Gastroesophageal sphincter (tissue), 4 donors: ENCODE results near the gene RAB12. TPM values are rescaled to one million over a fixed set of nuclear protein-coding genes. Genes with fewer than 3 reads are reported as not detected.
"Not testable (repeated sequence)": the region's sequence is repeated elsewhere in the genome, so short reads cannot be mapped to it uniquely, and the experiment has no call there.

Experiments
- ATAC-seq: fragments of 150-250 bp; one replicate; pipeline ENCODE4 v1.9.1; 2016; ENCODE audit warnings: mild to moderate bottlenecking, moderate library complexity
- H3K27ac ChIP-seq, 4 donors: fragments of 200-600 bp; sonication (generic) in 3 of 4; 1 replicate in 3 of 4; 2 replicates in 1 of 4; pipeline ENCODE4 v1.5.1; 2016 to 2019
- H3K27me3 ChIP-seq: fragments of 200-600 bp; sonication (generic); one replicate; pipeline ENCODE4 v1.5.1; 2019
- H3K36me3 ChIP-seq, 2 donors: fragments of 200-600 bp; sonication (generic); one replicate each; pipeline ENCODE4 v1.5.1; 2019; ENCODE audit warnings: control low read depth in 1 of 2
- H3K4me1 ChIP-seq, 3 donors: fragments of 200-600 bp; sonication (generic); 1 replicate in 2 of 3; 2 replicates in 1 of 3; pipeline ENCODE4 v1.5.1; 2016 to 2019; ENCODE audit warnings: control low read depth in 2 of 3
- H3K4me3 ChIP-seq, 2 donors: fragments of 200-600 bp; sonication (generic); one replicate each; pipeline ENCODE4 v1.5.1; 2019; ENCODE audit warnings: mild to moderate bottlenecking in 1 of 2, moderate library complexity in 1 of 2
- H3K9me3 ChIP-seq, 3 donors: fragments of 200-600 bp; sonication (generic); one replicate each; pipeline ENCODE4 v1.5.1; 2017 to 2019; ENCODE audit warnings: control low read depth in 2 of 3
- EP300 ChIP-seq: sonication (generic); formaldehyde crosslinking; IDR thresholded peaks from one replicate; pipeline ENCODE4 v1.6.1; 2017; ENCODE audit warnings: antibody characterized with exemption, mild to moderate bottlenecking
- POLR2A ChIP-seq, 2 donors: fragments of 450-650 bp; IDR thresholded peaks; one replicate each; pipeline ENCODE4 v1.6.1; 2017; ENCODE audit warnings: antibody characterized with exemption in 2 of 2, mild to moderate bottlenecking in 2 of 2, moderate library complexity in 1 of 2
- POLR2AphosphoS5 ChIP-seq: sonication (generic); formaldehyde crosslinking; IDR thresholded peaks from one replicate; pipeline ENCODE4 v1.6.1; 2017; ENCODE audit warnings: antibody characterized with exemption
- WGBS, 2 donors: methylation state at CpG; one replicate each; pipeline ENCODE4 v1.1.5; 2018; ENCODE audit warnings: low coverage in 1 of 2; 5-methylcytosine and 5-hydroxymethylcytosine counted together
- total RNA-seq, 4 donors: library from RNA; depleted of rRNA; stranded (reverse); fragments of >200 nt; gene quantifications; one replicate each; pipeline ENCODE4 v1.1.0, GENCODE V29; 2016
- TF ChIP-seq, protein P1 (sequence below), 4 experiments: fragments of 200-600 bp in 2 of 4; fragments of 450-650 bp in 2 of 4; sonication (generic) in 1 of 4; IDR thresholded peaks; one replicate each; pipeline ENCODE4 v1.5.1; 2017 to 2019; ENCODE audit warnings: antibody characterized with exemption in 4 of 4, mild to moderate bottlenecking in 2 of 4, moderate library complexity in 2 of 4

RAB12 gene
- total RNA-seq, 4 donors from 2014 or later: 63.7 to 100 (median 72.6) TPM

GRCh38 chr18:8562919-8563318 is 46.3 kb upstream of the RAB12 start:
- Histone ChIP-seq H3K36me3 (no peaks in the 10 kb centered on the region), H3K9me3 (no peaks in the 10 kb centered on the region), H3K4me1 (no peaks in the 10 kb centered on the region), H3K27me3 (no peaks in the 10 kb centered on the region), H3K4me3 (no peak overlapping the region), H3K27ac (no peak overlapping the region)
- no peak for ATAC-seq
- TF ChIP-seq EP300 (no peak), POLR2AphosphoS5 (no peak), POLR2A (IDR thresholded peaks at IDR 0.05) (no peak)
- TF ChIP-seq, protein P1, sequence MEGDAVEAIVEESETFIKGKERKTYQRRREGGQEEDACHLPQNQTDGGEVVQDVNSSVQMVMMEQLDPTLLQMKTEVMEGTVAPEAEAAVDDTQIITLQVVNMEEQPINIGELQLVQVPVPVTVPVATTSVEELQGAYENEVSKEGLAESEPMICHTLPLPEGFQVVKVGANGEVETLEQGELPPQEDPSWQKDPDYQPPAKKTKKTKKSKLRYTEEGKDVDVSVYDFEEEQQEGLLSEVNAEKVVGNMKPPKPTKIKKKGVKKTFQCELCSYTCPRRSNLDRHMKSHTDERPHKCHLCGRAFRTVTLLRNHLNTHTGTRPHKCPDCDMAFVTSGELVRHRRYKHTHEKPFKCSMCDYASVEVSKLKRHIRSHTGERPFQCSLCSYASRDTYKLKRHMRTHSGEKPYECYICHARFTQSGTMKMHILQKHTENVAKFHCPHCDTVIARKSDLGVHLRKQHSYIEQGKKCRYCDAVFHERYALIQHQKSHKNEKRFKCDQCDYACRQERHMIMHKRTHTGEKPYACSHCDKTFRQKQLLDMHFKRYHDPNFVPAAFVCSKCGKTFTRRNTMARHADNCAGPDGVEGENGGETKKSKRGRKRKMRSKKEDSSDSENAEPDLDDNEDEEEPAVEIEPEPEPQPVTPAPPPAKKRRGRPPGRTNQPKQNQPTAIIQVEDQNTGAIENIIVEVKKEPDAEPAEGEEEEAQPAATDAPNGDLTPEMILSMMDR (IDR thresholded peaks at IDR 0.05): no peak
- 48 to 49% methylated on average over 2 to 3 of the region's 3 CpGs for WGBS, 2 donors

GRCh38 chr18:8571399-8571798 is 37.8 kb upstream of the RAB12 start:
- Histone ChIP-seq H3K27ac (no peak overlapping the region), H3K36me3 (no peaks in the 10 kb centered on the region), H3K9me3 (no peaks in the 10 kb centered on the region), H3K4me3 (no peak overlapping the region), H3K27me3 (no peaks in the 10 kb centered on the region), H3K4me1 (no peaks in the 10 kb centered on the region)
- TF ChIP-seq, protein P1 (IDR thresholded peaks at IDR 0.05): no peak
- TF ChIP-seq EP300 (no peak), POLR2AphosphoS5 (no peak), POLR2A (IDR thresholded peaks at IDR 0.05) (no peak)
- no peak for ATAC-seq
- 71% methylated on average over 4 to 5 of the region's 5 CpGs for WGBS, 2 donors

DNA sequence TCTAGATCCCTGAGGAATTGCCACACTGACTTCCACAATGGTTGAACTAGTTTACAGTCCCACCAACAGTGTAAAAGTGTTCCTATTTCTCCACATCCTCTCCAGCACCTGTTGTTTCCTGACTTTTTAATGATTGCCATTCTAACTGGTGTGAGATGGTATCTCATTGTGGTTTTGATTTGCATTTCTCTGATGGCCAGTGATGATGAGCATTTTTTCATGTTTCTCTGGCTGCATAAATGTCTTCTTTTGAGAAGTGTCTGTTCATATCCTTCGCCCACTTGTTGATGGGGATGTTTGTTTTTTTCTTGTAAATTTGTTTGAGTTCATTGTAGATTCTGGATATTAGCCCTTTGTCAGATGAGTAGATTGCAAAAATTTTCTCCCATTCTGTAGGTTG is 35.5 kb upstream of the RAB12 start:
- H3K4me3 ChIP-seq, H3K27me3 ChIP-seq, H3K9me3 ChIP-seq, H3K27ac ChIP-seq, ATAC-seq, H3K36me3 ChIP-seq, H3K4me1 ChIP-seq: not testable (repeated sequence)
- WGBS, 2 donors: 60% methylated on average over 1 of the region's 1 CpG; no CpG with 5 or more reads in 1 of the 2 donors

DNA sequence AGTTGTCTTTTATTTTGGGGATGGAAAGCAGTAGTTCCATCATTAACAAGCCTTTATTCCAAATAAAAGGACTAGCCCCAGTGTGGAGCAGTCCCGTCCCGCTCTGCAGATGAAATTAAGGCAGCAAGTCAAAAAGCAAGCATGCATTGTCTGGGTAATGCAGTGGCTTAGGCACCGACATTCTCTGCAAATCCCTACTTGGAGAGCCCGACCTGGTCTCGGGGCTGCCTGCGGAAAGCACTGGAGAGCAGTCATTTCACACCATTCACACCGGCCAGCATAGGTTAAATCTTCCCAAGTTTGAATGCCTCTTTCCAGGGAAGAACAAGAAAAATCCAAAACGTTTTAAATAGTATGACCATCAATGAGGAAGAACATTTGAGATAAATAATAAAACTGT is 24.4 kb upstream of the RAB12 start:
- no peak for ATAC-seq
- Histone ChIP-seq H3K9me3 (peaks cover 0 to 11% (median 0%) of the 10 kb centered on the region in 3 donors), H3K4me3 (no peak overlapping the region), H3K27me3 (no peaks in the 10 kb centered on the region), H3K36me3 (no peaks in the 10 kb centered on the region), H3K27ac (no peak overlapping the region), H3K4me1 (no peaks in the 10 kb centered on the region)
- 31 to 43% methylated on average over 8 of the region's 8 CpGs for WGBS, 2 donors
- TF ChIP-seq, protein P1 (IDR thresholded peaks at IDR 0.05): no peak
- TF ChIP-seq EP300 (no peak), POLR2AphosphoS5 (no peak)

DNA sequence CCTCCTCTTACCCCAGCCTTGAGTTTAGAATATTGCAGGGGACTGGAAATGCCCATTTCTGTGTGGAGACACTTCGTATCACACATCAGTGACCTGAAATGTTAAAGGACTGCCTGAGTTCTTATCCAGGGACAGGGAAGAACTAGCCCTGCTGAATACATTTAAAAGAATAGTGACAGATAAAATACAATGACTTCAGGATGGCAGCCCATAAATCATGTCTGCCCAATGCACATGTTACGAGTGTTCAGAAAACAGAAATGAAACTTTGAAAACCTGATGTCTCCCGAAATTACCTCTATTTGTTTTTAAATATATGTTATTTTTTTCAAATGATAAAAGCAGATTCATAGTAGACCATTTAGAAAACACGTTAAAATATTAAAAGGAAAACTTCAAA is 22.3 kb upstream of the RAB12 start:
- H3K9me3 ChIP-seq: peaks cover 0 to 17% (median 0%) of the 10 kb centered on the region in 3 donors
- no peak for ATAC-seq
- no peaks in the 10 kb centered on the region for H3K36me3 ChIP-seq
- H3K4me3 ChIP-seq: no peak overlapping the region
- 55 to 61% methylated on average over 3 of the region's 4 CpGs for WGBS, 2 donors
- TF ChIP-seq EP300 (no peak), POLR2A (IDR thresholded peaks at IDR 0.05) (no peak), POLR2AphosphoS5 (no peak)
- TF ChIP-seq, protein P1 (IDR thresholded peaks at IDR 0.05): no peak
- no peaks in the 10 kb centered on the region for H3K27me3 ChIP-seq
- no peak overlapping the region for H3K27ac ChIP-seq
- no peaks in the 10 kb centered on the region for H3K4me1 ChIP-seq

DNA sequence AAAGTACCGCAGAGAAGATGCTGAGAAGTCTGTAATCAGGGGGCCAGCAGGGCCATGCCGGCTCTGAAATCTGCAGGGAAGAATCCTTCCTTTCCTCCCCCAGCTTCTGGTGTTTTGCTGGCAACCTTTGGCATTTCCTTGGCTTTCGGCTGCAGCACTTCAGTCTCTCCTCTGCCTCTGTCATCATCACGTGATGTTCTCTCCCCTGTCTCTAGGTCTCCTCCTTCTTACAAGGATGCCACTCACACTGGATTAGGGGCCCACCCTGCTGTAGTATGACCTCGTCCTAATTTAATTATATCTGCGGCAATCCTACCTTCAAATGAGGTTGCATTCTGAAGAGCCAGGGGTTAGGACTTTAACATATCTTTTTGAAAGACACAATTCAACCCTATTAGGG is 13.8 kb upstream of the RAB12 start:
- WGBS, 2 donors: 84 to 90% methylated on average over 4 to 6 of the region's 6 CpGs
- ATAC-seq: no peak
- Histone ChIP-seq H3K36me3 (no peaks in the 10 kb centered on the region), H3K9me3 (no peaks in the 10 kb centered on the region), H3K27ac (no peak overlapping the region), H3K4me1 (no peaks in the 10 kb centered on the region), H3K4me3 (no peak overlapping the region), H3K27me3 (no peaks in the 10 kb centered on the region)
- no peak for TF ChIP-seq POLR2AphosphoS5
- TF ChIP-seq, protein P1 (IDR thresholded peaks at IDR 0.05): no peak
